ENCODE results near the gene ATP9A.

Gene ATP9A

DNA sequence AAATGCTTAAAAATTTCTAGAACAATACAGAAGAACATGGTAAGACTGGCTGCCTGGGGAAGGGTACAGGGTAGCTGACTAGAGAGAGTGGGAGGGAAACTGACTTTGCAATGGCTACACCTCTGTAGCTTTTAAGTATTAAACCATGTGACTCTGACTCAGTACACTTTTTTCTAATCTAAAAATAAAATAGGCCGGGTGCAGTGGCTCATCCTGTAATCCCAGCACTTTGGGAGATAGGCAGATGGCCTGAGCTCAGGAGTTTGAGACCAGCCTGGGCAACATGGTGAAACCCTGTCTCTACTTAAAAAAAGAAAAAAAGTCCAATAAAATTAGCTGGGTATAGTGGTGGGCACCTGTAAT lies 18.5 kb downstream of the ATP9A start:
- H3K27me3 ChIP-seq (ENCODE audit: insufficient read depth, low read length), result no peaks in the 10 kb centered on the region
- H3K9me2 ChIP-seq (ENCODE audit: low read depth, low read length), result no peaks in the 10 kb centered on the region
- no peaks in the 10 kb centered on the region for H3K4me1 ChIP-seq (ENCODE audit: insufficient read depth, low read length, severe bottlenecking)
- H3K27ac ChIP-seq (ENCODE audit: low read depth, low read length, poor library complexity, severe bottlenecking), result no peak overlapping the region
- H2AFZ ChIP-seq (ENCODE audit: low read length), result no peak overlapping the region
- no peaks in the 10 kb centered on the region for H3K36me3 ChIP-seq (ENCODE audit: insufficient read depth, low read length)
- H3K79me2 ChIP-seq (ENCODE audit: insufficient read depth, low read length), result no peaks in the 10 kb centered on the region
- H3F3A ChIP-seq (ENCODE audit: insufficient read depth, low read length), result no peaks in the 10 kb centered on the region
- TF ChIP-seq, protein P1, sequence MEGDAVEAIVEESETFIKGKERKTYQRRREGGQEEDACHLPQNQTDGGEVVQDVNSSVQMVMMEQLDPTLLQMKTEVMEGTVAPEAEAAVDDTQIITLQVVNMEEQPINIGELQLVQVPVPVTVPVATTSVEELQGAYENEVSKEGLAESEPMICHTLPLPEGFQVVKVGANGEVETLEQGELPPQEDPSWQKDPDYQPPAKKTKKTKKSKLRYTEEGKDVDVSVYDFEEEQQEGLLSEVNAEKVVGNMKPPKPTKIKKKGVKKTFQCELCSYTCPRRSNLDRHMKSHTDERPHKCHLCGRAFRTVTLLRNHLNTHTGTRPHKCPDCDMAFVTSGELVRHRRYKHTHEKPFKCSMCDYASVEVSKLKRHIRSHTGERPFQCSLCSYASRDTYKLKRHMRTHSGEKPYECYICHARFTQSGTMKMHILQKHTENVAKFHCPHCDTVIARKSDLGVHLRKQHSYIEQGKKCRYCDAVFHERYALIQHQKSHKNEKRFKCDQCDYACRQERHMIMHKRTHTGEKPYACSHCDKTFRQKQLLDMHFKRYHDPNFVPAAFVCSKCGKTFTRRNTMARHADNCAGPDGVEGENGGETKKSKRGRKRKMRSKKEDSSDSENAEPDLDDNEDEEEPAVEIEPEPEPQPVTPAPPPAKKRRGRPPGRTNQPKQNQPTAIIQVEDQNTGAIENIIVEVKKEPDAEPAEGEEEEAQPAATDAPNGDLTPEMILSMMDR (IDR thresholded peaks at IDR 0.05; ENCODE audit: low read length), result no peak
- TF ChIP-seq EZH2 (IDR thresholded peaks at IDR 0.05; ENCODE audit: borderline replicate concordance, low read length), result no peak
- no peak overlapping the region for H3K4me3 ChIP-seq (ENCODE audit: low read depth, low read length, poor library complexity, severe bottlenecking)
- H3K4me2 ChIP-seq (ENCODE audit: low read length), result no peak overlapping the region
- no peak overlapping the region for H3K9ac ChIP-seq (ENCODE audit: low read length)
- H3K9me3 ChIP-seq (ENCODE audit: low read length), result no peaks in the 10 kb centered on the region
- no peaks in the 10 kb centered on the region for H4K20me1 ChIP-seq (ENCODE audit: insufficient read depth, low read length)

GRCh38 chr20:51747182-51747911 lies 20.8 kb downstream of the ATP9A start:
- H3K4me1 ChIP-seq (ENCODE audit: insufficient read depth, low read length, severe bottlenecking), result no peaks in the 10 kb centered on the region
- no peak overlapping the region for H3K27ac ChIP-seq (ENCODE audit: low read depth, low read length, poor library complexity, severe bottlenecking)
- H3F3A ChIP-seq (ENCODE audit: insufficient read depth, low read length), result no peaks in the 10 kb centered on the region

GRCh38 chr20:51745804-51746203 lies 22.4 kb downstream of the ATP9A start:
- no peaks in the 10 kb centered on the region for H3K27me3 ChIP-seq (ENCODE audit: insufficient read depth, low read length)
- H3K9ac ChIP-seq (ENCODE audit: low read length), result no peak overlapping the region
- no peaks in the 10 kb centered on the region for H3K4me1 ChIP-seq (ENCODE audit: insufficient read depth, low read length, severe bottlenecking)
- no peak overlapping the region for H3K4me3 ChIP-seq (ENCODE audit: low read depth, low read length, poor library complexity, severe bottlenecking)
- H3K9me2 ChIP-seq (ENCODE audit: low read depth, low read length), result no peaks in the 10 kb centered on the region
- no peaks in the 10 kb centered on the region for H3K79me2 ChIP-seq (ENCODE audit: insufficient read depth, low read length)
- H3K4me2 ChIP-seq (ENCODE audit: low read length), result no peak overlapping the region
- H3K9me3 ChIP-seq (ENCODE audit: low read length), result no peaks in the 10 kb centered on the region
- no peaks in the 10 kb centered on the region for H3K36me3 ChIP-seq (ENCODE audit: insufficient read depth, low read length)
- no peaks in the 10 kb centered on the region for H4K20me1 ChIP-seq (ENCODE audit: insufficient read depth, low read length)
- H3K27ac ChIP-seq (ENCODE audit: low read depth, low read length, poor library complexity, severe bottlenecking), result no peak overlapping the region
- no peak for TF ChIP-seq EZH2 (IDR thresholded peaks at IDR 0.05; ENCODE audit: borderline replicate concordance, low read length)
- TF ChIP-seq, protein P1 (IDR thresholded peaks at IDR 0.05; ENCODE audit: low read length), result no peak
- H3F3A ChIP-seq (ENCODE audit: insufficient read depth, low read length), result no peaks in the 10 kb centered on the region
- H2AFZ ChIP-seq (ENCODE audit: low read length), result no peak overlapping the region

More at GRCh38 chr20:51747182-51747911, 20.8 kb downstream of the ATP9A start:
- Histone ChIP-seq H3K79me2 (ENCODE audit: insufficient read depth, low read length) (no peaks in the 10 kb centered on the region), H4K20me1 (ENCODE audit: insufficient read depth, low read length) (no peaks in the 10 kb centered on the region), H3K27me3 (ENCODE audit: insufficient read depth, low read length) (no peaks in the 10 kb centered on the region), H3K9me3 (ENCODE audit: low read length) (no peaks in the 10 kb centered on the region), H3K9me2 (ENCODE audit: low read depth, low read length) (no peaks in the 10 kb centered on the region), H2AFZ (ENCODE audit: low read length) (no peak overlapping the region), H3K36me3 (ENCODE audit: insufficient read depth, low read length) (no peaks in the 10 kb centered on the region), H3K4me3 (ENCODE audit: low read depth, low read length, poor library complexity, severe bottlenecking) (no peak overlapping the region), H3K4me2 (ENCODE audit: low read length) (no peak overlapping the region), H3K9ac (ENCODE audit: low read length) (no peak overlapping the region)
- TF ChIP-seq EZH2 (IDR thresholded peaks at IDR 0.05; ENCODE audit: borderline replicate concordance, low read length), result no peak
- TF ChIP-seq, protein P1 (IDR thresholded peaks at IDR 0.05; ENCODE audit: low read length), result no peak
